Activated B cell treated with CpG ODN at 0.5 μM for 24 hours (primary cell): ENCODE data around the gene MLEC. TPM values are rescaled to one million over a fixed set of nuclear protein-coding genes. Genes with fewer than 3 reads are reported as not detected.
A peak's percentile ranks its signal among the peaks of the same experiment; 100 is the strongest.
"Not testable (repeated sequence)": the region's sequence is repeated elsewhere in the genome, so short reads cannot be mapped to it uniquely, and the experiment has no call there.

Experiments
- ATAC-seq: fragments of 200-7000 bp; cut with Tn5 transposase; one replicate; pipeline ENCODE4 v1.10.0; 2021; ENCODE audit warnings: low read depth, mild to moderate bottlenecking, moderate library complexity
- CTCF ChIA-PET: fragments of 350-600 bp; sonication (Branson Sonifier 250); formaldehyde crosslinking; loops from one replicate; lab custom pipeline; 2021; ENCODE audit warnings: antibody characterized with exemption; lab: Charles Lee
- POLR2A ChIA-PET: fragments of 350-600 bp; sonication (Branson Sonifier 250); formaldehyde crosslinking; loops from one replicate; lab custom pipeline; 2021; ENCODE audit warnings: antibody characterized with exemption; lab: Charles Lee
- DNase-seq: peaks from one replicate; pipeline ENCODE4 v3.0.0; 2022
- H3K27ac Mint-ChIP-seq: one replicate; pipeline ENCODE4 v1.8.0; 2020; ENCODE audit warnings: mixed read lengths
- H3K27me3 Mint-ChIP-seq: one replicate; pipeline ENCODE4 v1.8.0; 2021; ENCODE audit warnings: mixed read lengths
- H3K36me3 Mint-ChIP-seq: one replicate; pipeline ENCODE4 v1.8.0; 2021; ENCODE audit warnings: low read depth, mixed read lengths
- H3K4me1 Mint-ChIP-seq: one replicate; pipeline ENCODE4 v1.8.0; 2021; ENCODE audit warnings: mixed read lengths
- H3K4me3 Mint-ChIP-seq: one replicate; pipeline ENCODE4 v1.8.0; 2020; ENCODE audit warnings: mild to moderate bottlenecking, mixed read lengths
- H3K9me3 Mint-ChIP-seq: one replicate; pipeline ENCODE4 v1.8.0; 2020; ENCODE audit warnings: mixed read lengths
- intact Hi-C: fragments of 100-400 bp; cut with micrococcal nuclease; formaldehyde crosslinking; loops from one replicate; pipeline ENCODE4 v1.15.1; 2024
- total RNA-seq: library from RNA; stranded (reverse); gene quantifications from 2 replicates; pipeline ENCODE4 v1.2.3, GENCODE V29; 2022
- TF ChIP-seq, protein P1 (sequence below): fragments of 200-600 bp; IDR thresholded peaks from one replicate; pipeline ENCODE4 v1.8.0; 2022; ENCODE audit warnings: antibody characterized with exemption, mild to moderate bottlenecking

MLEC gene
- total RNA-seq, 1 donor from 2014 or later: 69.6 TPM

- peaks cover 5% of the 10 kb centered on the region for H3K27me3 Mint-ChIP-seq
- H3K9me3 Mint-ChIP-seq: no peaks in the 10 kb centered on the region
- POLR2A ChIA-PET: interaction anchor here (2.2 to 5.2 kb wide), 4 partner anchors 10 to 19 kb away, joined by 13 to 60 read pairs (median 35); partner anchors contain the start of gene MLEC
- H3K27ac Mint-ChIP-seq: peak overlapping the region; percentile 57
- peak overlapping the region; percentile 36 for H3K4me3 Mint-ChIP-seq
- ATAC-seq (no peak), DNase-seq (no peak)
- CTCF ChIA-PET: interaction anchor here (1.0 to 4.0 kb wide), 3 partner anchors 20 to 304 kb away, joined by 3 to 32 read pairs (median 3); no protein-coding TSS in a partner anchor
- H3K4me1 Mint-ChIP-seq: peaks cover 76% of the 10 kb centered on the region
- TF ChIP-seq, protein P1, sequence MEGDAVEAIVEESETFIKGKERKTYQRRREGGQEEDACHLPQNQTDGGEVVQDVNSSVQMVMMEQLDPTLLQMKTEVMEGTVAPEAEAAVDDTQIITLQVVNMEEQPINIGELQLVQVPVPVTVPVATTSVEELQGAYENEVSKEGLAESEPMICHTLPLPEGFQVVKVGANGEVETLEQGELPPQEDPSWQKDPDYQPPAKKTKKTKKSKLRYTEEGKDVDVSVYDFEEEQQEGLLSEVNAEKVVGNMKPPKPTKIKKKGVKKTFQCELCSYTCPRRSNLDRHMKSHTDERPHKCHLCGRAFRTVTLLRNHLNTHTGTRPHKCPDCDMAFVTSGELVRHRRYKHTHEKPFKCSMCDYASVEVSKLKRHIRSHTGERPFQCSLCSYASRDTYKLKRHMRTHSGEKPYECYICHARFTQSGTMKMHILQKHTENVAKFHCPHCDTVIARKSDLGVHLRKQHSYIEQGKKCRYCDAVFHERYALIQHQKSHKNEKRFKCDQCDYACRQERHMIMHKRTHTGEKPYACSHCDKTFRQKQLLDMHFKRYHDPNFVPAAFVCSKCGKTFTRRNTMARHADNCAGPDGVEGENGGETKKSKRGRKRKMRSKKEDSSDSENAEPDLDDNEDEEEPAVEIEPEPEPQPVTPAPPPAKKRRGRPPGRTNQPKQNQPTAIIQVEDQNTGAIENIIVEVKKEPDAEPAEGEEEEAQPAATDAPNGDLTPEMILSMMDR: no peak
- intact Hi-C loops: no loop called here
- H3K36me3 Mint-ChIP-seq: no peaks in the 10 kb centered on the region
These were observed 18.7 kb upstream of the MLEC start for GRCh38 chr12:120668091-120668867.

DNA sequence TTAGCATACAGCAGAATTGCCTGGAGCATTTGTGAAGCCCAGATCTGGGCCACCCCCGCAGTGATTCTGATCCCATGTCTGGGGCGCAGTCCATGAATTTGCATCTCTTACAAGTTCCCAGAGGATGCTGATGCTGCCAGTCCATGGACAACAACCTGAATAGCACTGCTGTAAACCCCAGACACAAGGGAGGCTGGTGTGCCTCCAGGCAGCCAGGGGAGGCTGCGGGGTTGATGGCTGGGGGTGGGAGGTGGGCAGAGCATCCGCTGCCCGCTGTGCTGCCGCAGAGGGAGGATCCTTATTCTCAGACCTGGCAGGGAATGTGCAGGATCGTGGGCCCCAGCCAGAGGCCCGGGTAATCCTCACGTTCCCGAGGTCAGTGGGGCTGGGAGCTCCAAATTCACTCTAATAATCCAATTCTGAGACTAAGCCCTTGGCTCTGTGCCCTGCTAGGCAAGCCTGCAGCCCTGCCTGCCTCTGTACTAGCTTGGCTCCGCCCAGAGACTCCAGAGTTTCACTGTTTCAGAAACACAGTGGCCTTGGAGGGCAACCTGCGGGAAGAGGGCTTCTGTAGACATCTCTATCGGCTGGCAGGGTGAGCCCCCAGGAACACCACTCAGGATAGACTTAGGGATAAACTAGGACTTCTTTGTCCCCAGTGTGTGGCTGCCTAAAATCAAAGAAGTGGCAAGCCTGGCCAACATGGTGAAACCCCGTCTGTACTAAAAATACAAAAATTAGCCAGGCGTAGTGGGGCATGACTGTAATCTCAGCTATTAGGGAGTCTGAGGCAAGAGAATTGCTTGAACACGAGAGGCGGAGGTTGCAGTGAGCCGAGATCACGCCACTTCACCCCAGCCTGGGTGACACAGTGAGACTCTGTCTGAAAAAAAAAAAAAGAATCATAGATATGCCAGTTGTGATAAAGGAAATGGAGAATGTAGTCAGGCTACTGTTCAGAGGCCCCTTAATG is 17.8 kb upstream of the MLEC start:
- Mint-ChIP-seq H3K4me3 (peak overlapping the region; percentile 74), H3K27me3 (peaks cover 5% of the 10 kb centered on the region), H3K4me1 (peaks cover 79% of the 10 kb centered on the region), H3K27ac (peak overlapping the region; percentile 89), H3K36me3 (no peaks in the 10 kb centered on the region), H3K9me3 (no peaks in the 10 kb centered on the region)
- ChIA-PET CTCF (interaction anchor here (0.6 to 4.0 kb wide), 8 partner anchors 9 to 303 kb away, joined by 3 to 32 read pairs (median 3); partner anchors contain the start of genes MLEC and POP5), POLR2A (interaction anchor here (0.6 to 5.2 kb wide), 13 partner anchors 9 to 1001 kb away, joined by 3 to 60 read pairs (median 5); partner anchors contain the start of genes MLEC and POP5)
- ATAC-seq (peak; percentile 79), DNase-seq (peak; percentile 43)
- intact Hi-C loops: loop anchor here (1.0 kb wide), 3 partner anchors 9 to 22 kb away; no protein-coding TSS in a partner anchor
- TF ChIP-seq, protein P1: no peak

DNA sequence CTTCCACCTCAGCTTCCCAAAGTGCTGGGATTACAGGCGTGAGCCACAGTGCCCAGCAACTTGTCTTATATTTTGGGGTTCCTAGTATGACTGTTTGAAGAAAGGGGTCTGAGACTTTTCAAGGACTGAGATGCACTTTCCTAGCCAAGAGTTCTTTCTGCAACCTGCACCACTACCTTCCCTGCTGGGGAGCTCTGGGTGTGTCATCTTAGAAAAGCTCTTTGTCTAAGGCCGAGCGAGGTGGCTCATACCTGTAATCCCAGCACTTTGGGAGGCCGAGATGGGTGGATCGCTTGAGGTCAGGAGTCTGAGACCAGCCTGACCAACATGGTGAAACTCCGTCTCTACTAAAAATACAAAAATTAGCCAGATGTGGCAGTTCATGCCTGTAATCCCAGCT is 16.7 kb upstream of the MLEC start:
- POLR2A ChIA-PET: interaction anchor here (0.6 to 5.2 kb wide), 6 partner anchors 8 to 891 kb away, joined by 5 to 60 read pairs (median 14); partner anchors contain the start of gene MLEC
- ATAC-seq, intact Hi-C loops, H3K36me3 Mint-ChIP-seq, DNase-seq, H3K9me3 Mint-ChIP-seq, H3K27me3 Mint-ChIP-seq: not testable (repeated sequence)
- CTCF ChIA-PET: interaction anchor here (1.3 to 4.0 kb wide), 3 partner anchors 14 to 22 kb away, joined by 3 to 32 read pairs (median 6); partner anchors contain the start of gene MLEC
- Mint-ChIP-seq H3K27ac (peak overlapping the region; percentile 89), H3K4me1 (peaks cover 86% of the 10 kb centered on the region), H3K4me3 (peak overlapping the region; percentile 74)

DNA sequence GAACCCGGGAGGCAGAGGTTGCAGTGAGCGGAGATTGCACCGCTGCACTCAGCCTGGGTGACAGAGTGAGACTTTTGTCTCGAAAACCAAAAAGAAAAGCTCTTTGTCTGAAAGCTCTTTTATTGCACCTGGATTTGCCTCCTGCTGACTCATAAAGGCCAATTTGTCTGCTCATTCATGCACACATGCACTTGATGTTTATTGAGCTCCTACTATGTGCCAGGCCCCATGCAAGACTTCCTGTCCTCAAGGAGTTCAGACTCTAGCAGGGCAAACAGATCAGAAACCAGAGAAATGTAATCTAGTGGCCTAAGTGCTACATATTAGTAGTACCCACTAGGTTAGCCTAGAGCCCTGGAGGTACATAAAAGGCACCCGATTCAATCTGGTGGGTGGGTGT is 16.3 kb upstream of the MLEC start:
- Mint-ChIP-seq H3K27ac (peak overlapping the region; percentile 89), H3K36me3 (no peaks in the 10 kb centered on the region), H3K4me3 (no peak overlapping the region), H3K4me1 (peaks cover 86% of the 10 kb centered on the region), H3K27me3 (peaks cover 5% of the 10 kb centered on the region), H3K9me3 (no peaks in the 10 kb centered on the region)
- ChIA-PET POLR2A (interaction anchor here (2.6 to 5.2 kb wide), 2 partner anchors 8 to 16 kb away, joined by 55 to 60 read pairs; partner anchors contain the start of gene MLEC), CTCF (interaction anchor here (1.3 to 4.0 kb wide), 3 partner anchors 14 to 22 kb away, joined by 3 to 32 read pairs (median 6); partner anchors contain the start of gene MLEC)
- ATAC-seq (no peak), DNase-seq (no peak)
- intact Hi-C loops: no loop called here
- TF ChIP-seq, protein P1: no peak
